A673 (cell line): ENCODE results near the gene CFAP206. TPM values are rescaled to one million over a fixed set of nuclear protein-coding genes. Genes with fewer than 3 reads are reported as not detected.

Experiments used
- BruUV-seq: library from RNA; stranded (reverse); fragments of 400-500 nt; replicated peaks from 2 replicates; lab custom pipeline; 2021; lab: Mats Ljungman, UMichigan
- CTCF ChIA-PET: fragments of 300-600 bp; sonication (Branson Sonifier 250); formaldehyde crosslinking; loops from one replicate; lab custom pipeline; 2022; ENCODE audit warnings: antibody characterized with exemption; lab: Charles Lee
- POLR2A ChIA-PET: fragments of 300-600 bp; sonication (Branson Sonifier 250); formaldehyde crosslinking; loops from one replicate; lab custom pipeline; 2022; ENCODE audit warnings: antibody characterized with exemption; ENCODE audit not compliant: low non-redundant PET; lab: Charles Lee
- DNase-seq: peaks from one replicate; pipeline ENCODE4 v3.0.0-alpha.2; 2015; ENCODE audit warnings: low spot score
- H3K27ac ChIP-seq: fragments of 200-600 bp; sonication (generic); 2 replicates; pipeline ENCODE4 v1.5.1; 2016; ENCODE audit warnings: mixed run types, low read depth, mild to moderate bottlenecking, mixed read lengths, antibody characterized with exemption, low read length; ENCODE audit not compliant: poor library complexity, severe bottlenecking
- H3K27me3 ChIP-seq: fragments of 200-600 bp; sonication (generic); replicated peaks from 2 replicates; pipeline ENCODE4 v1.6.1; 2017; ENCODE audit warnings: mixed run types, low read depth, mild to moderate bottlenecking, mixed read lengths, antibody characterized with exemption, low read length; ENCODE audit not compliant: insufficient read depth, poor library complexity
- H3K36me3 ChIP-seq: fragments of 200-600 bp; sonication (generic); 2 replicates; pipeline ENCODE4 v1.6.1; 2016; ENCODE audit warnings: mixed run types, mild to moderate bottlenecking, mixed read lengths, antibody characterized with exemption, low read length; ENCODE audit not compliant: insufficient read depth, poor library complexity, severe bottlenecking
- H3K4me1 ChIP-seq: fragments of 200-600 bp; sonication (generic); 2 replicates; pipeline ENCODE4 v1.6.1; 2017; ENCODE audit warnings: mixed run types, mild to moderate bottlenecking, mixed read lengths, antibody characterized with exemption, low read length; ENCODE audit not compliant: insufficient read depth, poor library complexity, severe bottlenecking
- H3K4me3 ChIP-seq: fragments of 200-600 bp; sonication (generic); 2 replicates; pipeline ENCODE4 v1.5.1; 2016; ENCODE audit warnings: low read depth, mixed run types, mild to moderate bottlenecking, mixed read lengths, low read length; ENCODE audit not compliant: poor library complexity, severe bottlenecking
- H3K9me3 ChIP-seq: fragments of 200-600 bp; sonication (generic); 2 replicates; pipeline ENCODE4 v1.6.1; 2016; ENCODE audit warnings: mixed run types, low read depth, mild to moderate bottlenecking, mixed read lengths, antibody characterized with exemption, low read length; ENCODE audit not compliant: poor library complexity, severe bottlenecking
- CTCF ChIP-seq: fragments of 300-800, 200-600 bp; sonication (generic); conservative IDR thresholded peaks from 2 replicates; pipeline ENCODE4 v1.5.1; 2017; ENCODE audit warnings: low read depth, mild to moderate bottlenecking, antibody characterized with exemption, low read length, moderate library complexity, mixed read lengths
- EZH2 ChIP-seq: fragments of 200-600 bp; sonication (generic); IDR thresholded peaks from 2 replicates; pipeline ENCODE4 v1.6.1; 2017; ENCODE audit warnings: borderline replicate concordance, low read depth, mild to moderate bottlenecking, mixed read lengths, antibody characterized with exemption, low read length; ENCODE audit not compliant: poor library complexity, severe bottlenecking
- intact Hi-C: fragments of 100-400 bp; cut with micrococcal nuclease; formaldehyde crosslinking; loops from one replicate; pipeline ENCODE4 v1.10.0; 2022; ENCODE audit not compliant: unreplicated experiment
- total RNA-seq: library from RNA; stranded (reverse); gene quantifications from 2 replicates; pipeline ENCODE4 v1.2.3, GENCODE V29; 2021

Gene CFAP206
- total RNA-seq, 1 experiment from 2014 or later = not detected

DNA sequence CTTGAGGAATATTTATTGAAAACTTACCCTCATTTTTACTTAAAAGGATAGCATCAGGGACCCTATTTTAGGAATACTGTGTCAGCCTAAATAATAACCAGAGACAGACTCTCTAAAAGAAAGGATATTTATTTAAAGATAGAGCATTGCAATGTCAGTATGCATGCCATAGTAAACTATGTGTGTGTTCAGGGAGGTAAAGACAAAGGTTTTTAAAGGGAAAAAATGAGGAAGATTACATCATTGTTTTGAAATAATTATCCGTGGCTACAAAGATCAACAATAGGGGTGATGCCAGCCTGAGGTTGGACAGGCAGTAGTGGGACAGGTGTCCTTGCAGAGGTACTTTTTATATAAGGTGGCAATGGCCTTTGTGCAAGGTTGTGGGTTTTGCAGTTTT lies 23.7 kb upstream of the CFAP206 start:
- POLR2A ChIA-PET = no interaction called here
- intact Hi-C loops = no loop called here
- Histone ChIP-seq H3K4me1 (no peaks in the 10 kb centered on the region), H3K4me3 (no peak overlapping the region), H3K27ac (no peak overlapping the region), H3K9me3 (no peaks in the 10 kb centered on the region), H3K27me3 (no peaks in the 10 kb centered on the region), H3K36me3 (no peaks in the 10 kb centered on the region)
- CTCF ChIA-PET = no interaction called here
- TF ChIP-seq EZH2 (no peak), CTCF (no peak)
- BruUV-seq = no TSS peak
- DNase-seq = no peak

DNA sequence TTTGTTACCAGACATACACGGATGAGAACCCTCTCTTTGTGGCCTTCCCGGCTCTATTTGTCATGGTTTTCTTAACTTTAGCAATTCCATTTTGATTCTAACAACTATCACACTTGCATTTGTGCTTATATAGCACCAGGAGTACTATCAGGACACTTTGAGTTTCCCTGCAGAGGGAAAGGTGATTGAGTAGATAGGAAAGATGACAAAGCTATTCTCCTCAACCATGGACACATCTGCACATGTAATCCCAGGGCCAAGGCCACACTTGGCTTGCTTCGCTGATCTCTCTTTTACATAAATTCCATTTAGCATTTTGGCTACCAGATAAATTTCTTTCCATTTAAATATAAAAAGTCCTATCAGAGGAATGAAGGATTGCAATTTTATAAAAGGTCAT lies 23.3 kb upstream of the CFAP206 start:
- CTCF ChIA-PET = no interaction called here
- H3K36me3 ChIP-seq = no peaks in the 10 kb centered on the region
- no peak for TF ChIP-seq EZH2
- no peak for TF ChIP-seq CTCF

DNA sequence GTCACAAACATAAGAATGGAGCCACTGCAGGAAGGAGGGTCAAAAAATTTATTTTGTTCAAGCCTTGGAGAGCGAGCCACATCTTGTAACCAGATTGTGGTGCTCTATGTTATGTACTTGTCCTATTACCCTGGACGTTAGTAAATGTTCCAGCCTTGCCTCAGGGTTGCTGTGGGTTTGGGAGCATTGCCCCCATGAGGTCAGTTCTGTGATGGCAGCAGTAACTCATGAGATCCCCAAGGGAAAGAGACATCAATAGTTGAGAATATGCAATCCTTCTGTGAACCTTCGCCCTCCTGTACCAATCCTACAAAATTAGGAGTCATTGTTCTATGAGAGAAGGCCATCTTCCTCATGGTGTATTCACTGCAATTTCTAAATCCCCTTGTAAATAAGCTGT lies 16.4 kb upstream of the CFAP206 start:
- Histone ChIP-seq H3K36me3 (no peaks in the 10 kb centered on the region), H3K4me1 (no peaks in the 10 kb centered on the region), H3K27me3 (no peaks in the 10 kb centered on the region), H3K9me3 (no peaks in the 10 kb centered on the region), H3K4me3 (no peak overlapping the region), H3K27ac (no peak overlapping the region)
- TF ChIP-seq EZH2 (no peak), CTCF (peak; percentile 47)
- CTCF ChIA-PET = no interaction called here
- intact Hi-C loops = loop anchor here (5.0 to 10.0 kb wide), 5 partner anchors 254 to 1473 kb away; no protein-coding TSS in a partner anchor
- DNase-seq = peak; percentile 44
- POLR2A ChIA-PET = no interaction called here
- no TSS peak for BruUV-seq

More for the DNA sequence above, 23.3 kb upstream of the CFAP206 start:
- H3K27ac ChIP-seq = no peak overlapping the region
- no peak overlapping the region for H3K4me3 ChIP-seq
- H3K9me3 ChIP-seq = no peaks in the 10 kb centered on the region
- POLR2A ChIA-PET = interaction anchor here (0.5 kb wide), 1 partner anchor 10 kb away, joined by 10 read pairs; no protein-coding TSS in a partner anchor
- no peaks in the 10 kb centered on the region for H3K27me3 ChIP-seq
- no TSS peak for BruUV-seq
- no peaks in the 10 kb centered on the region for H3K4me1 ChIP-seq
- no peak for DNase-seq
- intact Hi-C loops = no loop called here
